ENCODE data around the gene SH3GL1.

- TF ChIP-seq CTCF (IDR thresholded peaks at IDR 0.05) (no peak), MAX (IDR thresholded peaks at IDR 0.05; ENCODE audit: low read depth) (no peak), TAF1 (IDR thresholded peaks at IDR 0.05; ENCODE audit: borderline replicate concordance, low read depth, low read length) (no peak), SIN3A (IDR thresholded peaks at IDR 0.05; ENCODE audit: borderline replicate concordance, low read depth, low read length) (no peak), EP300 (IDR thresholded peaks at IDR 0.05; ENCODE audit: borderline replicate concordance in 1 of 2, low read depth in 1 of 2, low read length in 1 of 2) (no peak), RXRA (IDR thresholded peaks at IDR 0.05; ENCODE audit: borderline replicate concordance, low read depth) (no peak), TEAD4 (IDR thresholded peaks at IDR 0.05; ENCODE audit: borderline replicate concordance, insufficient read depth) (no peak), ZBTB33 (IDR thresholded peaks at IDR 0.05; ENCODE audit: borderline replicate concordance, low read depth) (no peak), RFX5 (IDR thresholded peaks at IDR 0.05; ENCODE audit: low read length) (no peak)
These were observed 30.9 kb upstream of the SH3GL1 start for GRCh38 chr19:4431296-4431695.
